Measurements from ENCODE around the gene TPPP3. TPM values are rescaled to one million over a fixed set of nuclear protein-coding genes. Genes with fewer than 3 reads are reported as not detected.

TPPP3 gene
- total and polyA plus RNA-seq, 2 donors (not counting 3 experiments of a cell fraction or from before 2014, with no cell fraction given) = 0.33 to 1.3 TPM

- no peak overlapping the region for H3K4me3 ChIP-seq (replicated peaks in 1 of 3; ENCODE audit: insufficient read depth in 1 of 3, low read depth in 1 of 3, low read length in 3 of 3)
- no peaks in the 10 kb centered on the region for H3K9me3 ChIP-seq (replicated peaks; ENCODE audit: control insufficient read depth, insufficient read depth, low read length)
- dilution Hi-C loops (cut with MboI; ENCODE audit: extremely low pct_ligation_motif_present, low sequenced_read_pairs) (no loop called here), intact Hi-C loops (cut with micrococcal nuclease) (loop anchor here (1.0 to 5.0 kb wide), 3 partner anchors 44 to 118 kb away; partner anchors contain the start of genes PLEKHG4 and TPPP3)
- CTCF ChIA-PET = interaction anchor here (0.7 to 4.7 kb wide), 12 partner anchors 8 to 113 kb away, joined by 3 to 31 read pairs (median 4); partner anchors contain the start of genes KCTD19 and LRRC36
- H3K36me3 ChIP-seq (ENCODE audit: control insufficient read depth in 2 of 2, extremely low read depth in 1 of 2, insufficient read depth in 2 of 2, low read length in 2 of 2) = no peaks in the 10 kb centered on the region
- H3K4me2 ChIP-seq (ENCODE audit: insufficient read depth, low read length) = no peak overlapping the region
- H3K27me3 ChIP-seq (ENCODE audit: control insufficient read depth in 2 of 2, insufficient read depth in 2 of 2, low read length in 2 of 2) = no peaks in the 10 kb centered on the region
- no peaks in the 10 kb centered on the region for H3K9me1 ChIP-seq (replicated peaks; ENCODE audit: control insufficient read depth, extremely low read depth, insufficient read depth, low read length)
- H3K4me1 ChIP-seq (ENCODE audit: control insufficient read depth, extremely low read depth, insufficient read depth, low read length) = peaks cover 23% of the 10 kb centered on the region
- POLR2A ChIA-PET = no interaction called here
- no TSS peak for BruUV-seq (replicated peaks)
- no peaks in the 10 kb centered on the region for H4K20me1 ChIP-seq (replicated peaks; ENCODE audit: control insufficient read depth, extremely low read depth, insufficient read depth, low read length)
- H3K79me2 ChIP-seq (ENCODE audit: control insufficient read depth, insufficient read depth, low read length) = no peaks in the 10 kb centered on the region
- FAIRE-seq = no peak
- no peak overlapping the region for H2AFZ ChIP-seq (ENCODE audit: low read depth, low read length)
- TF ChIP-seq JUN (IDR thresholded peaks at IDR 0.05; ENCODE audit: borderline replicate concordance, insufficient read depth, insufficient read length, low read depth) = no peak
- no peak for TF ChIP-seq MAX (IDR thresholded peaks at IDR 0.05; ENCODE audit: insufficient read depth, insufficient read length)
- TF ChIP-seq CTCF (IDR thresholded peaks at IDR 0.05; ENCODE audit: extremely low read depth in 1 of 2, insufficient read depth in 1 of 2, low read depth in 1 of 2, low read length in 2 of 2) = peak; percentile 32 to 49
- no peak for TF ChIP-seq EZH2 (IDR thresholded peaks at IDR 0.05; ENCODE audit: borderline replicate concordance, low read depth, low read length, severe bottlenecking)
- DNase-seq (ENCODE audit: low read depth, low spot score) = peak; percentile 59
- no peak overlapping the region for H3K27ac ChIP-seq (ENCODE audit: insufficient read depth, low read depth, low read length)
- H3K9ac ChIP-seq (replicated peaks; ENCODE audit: extremely low read depth, insufficient read depth, low read length) = no peak overlapping the region
Measured at GRCh38 chr16:67349172-67349571, 44.1 kb downstream of the TPPP3 start.

GRCh38 chr16:67346341-67346740 is 47.0 kb downstream of the TPPP3 start:
- Histone ChIP-seq H3K4me2 (ENCODE audit: insufficient read depth, low read length) (peak overlapping the region; percentile 31), H3K4me3 (replicated peaks in 1 of 3; ENCODE audit: insufficient read depth in 1 of 3, low read depth in 1 of 3, low read length in 3 of 3) (no peak overlapping the region), H3K27me3 (ENCODE audit: control insufficient read depth in 2 of 2, insufficient read depth in 2 of 2, low read length in 2 of 2) (no peaks in the 10 kb centered on the region), H3K27ac (ENCODE audit: insufficient read depth, low read depth, low read length) (peak overlapping the region; percentile 50), H3K9ac (replicated peaks; ENCODE audit: extremely low read depth, insufficient read depth, low read length) (no peak overlapping the region), H3K9me1 (replicated peaks; ENCODE audit: control insufficient read depth, extremely low read depth, insufficient read depth, low read length) (no peaks in the 10 kb centered on the region), H3K36me3 (ENCODE audit: control insufficient read depth in 2 of 2, extremely low read depth in 1 of 2, insufficient read depth in 2 of 2, low read length in 2 of 2) (no peaks in the 10 kb centered on the region), H3K9me3 (replicated peaks; ENCODE audit: control insufficient read depth, insufficient read depth, low read length) (no peaks in the 10 kb centered on the region), H2AFZ (ENCODE audit: low read depth, low read length) (no peak overlapping the region), H4K20me1 (replicated peaks; ENCODE audit: control insufficient read depth, extremely low read depth, insufficient read depth, low read length) (no peaks in the 10 kb centered on the region), H3K4me1 (ENCODE audit: control insufficient read depth, extremely low read depth, insufficient read depth, low read length) (peaks cover 23% of the 10 kb centered on the region), H3K79me2 (ENCODE audit: control insufficient read depth, insufficient read depth, low read length) (no peaks in the 10 kb centered on the region)
- intact Hi-C loops (cut with micrococcal nuclease) = loop anchor here (1.0 to 5.0 kb wide), 4 partner anchors 35 to 121 kb away; partner anchors contain the start of gene PLEKHG4
- FAIRE-seq (peak; percentile 52), DNase-seq (ENCODE audit: low read depth, low spot score) (peak; percentile 70)
- TF ChIP-seq FOS (IDR thresholded peaks at IDR 0.05; ENCODE audit: borderline replicate concordance, insufficient read depth, low read length) = peak; percentile 48
- TF ChIP-seq POLR2AphosphoS5 (IDR thresholded peaks at IDR 0.05; ENCODE audit: insufficient read depth, low read depth, low read length) = no peak
- peak; percentile 46 for TF ChIP-seq JUN (IDR thresholded peaks at IDR 0.05; ENCODE audit: borderline replicate concordance, insufficient read depth, insufficient read length, low read depth)
- TF ChIP-seq MYC (IDR thresholded peaks at IDR 0.05; ENCODE audit: low read depth, low read length) = no peak
- peak; percentile 84 for TF ChIP-seq GATA2 (IDR thresholded peaks at IDR 0.05; ENCODE audit: insufficient read depth, insufficient read length, low read depth, low read length)
- BruUV-seq (replicated peaks) = no TSS peak
- POLR2A ChIA-PET = no interaction called here
- CTCF ChIA-PET = interaction anchor here (0.9 to 4.7 kb wide), 10 partner anchors 11 to 147 kb away, joined by 3 to 31 read pairs (median 4); partner anchors contain the start of genes KCTD19, LRRC36, TPPP3 and ZDHHC1
- dilution Hi-C loops (cut with MboI; ENCODE audit: extremely low pct_ligation_motif_present, low sequenced_read_pairs) = no loop called here

Measured in endothelial cell of umbilical vein (primary cell).